SK-N-MC (cell line): ENCODE results near the gene GGT6.

Experiments
- DNase-seq: peaks from one replicate; pipeline ENCODE4 v3.0.0-alpha.2; 2011; ENCODE audit warnings: low read depth, low spot score
- H3K27ac ChIP-seq: fragments of 200-600 bp; sonication (generic); 2 replicates; pipeline ENCODE4 v1.5.1; 2016; ENCODE audit warnings: mixed run types
- H3K36me3 ChIP-seq: fragments of 200-600 bp; sonication (generic); 2 replicates; pipeline ENCODE4 v1.6.1; 2017; ENCODE audit warnings: antibody characterized with exemption, low read length, mixed read lengths; ENCODE audit not compliant: insufficient read depth
- H3K4me3 ChIP-seq: fragments of 200-600 bp; sonication (generic); 2 replicates; pipeline ENCODE4 v1.5.1; 2016
- H3K9ac ChIP-seq: fragments of 200-600 bp; sonication (generic); 2 replicates; pipeline ENCODE4 v1.8.0; 2017; ENCODE audit warnings: mixed run types, mixed read lengths; ENCODE audit not compliant: insufficient read length
- H3K9me3 ChIP-seq: fragments of 200-600 bp; sonication (generic); 2 replicates; pipeline ENCODE4 v1.6.1; 2017; ENCODE audit warnings: low read depth, mild to moderate bottlenecking, antibody characterized with exemption, low read length, moderate library complexity, mixed read lengths
- EZH2 ChIP-seq: fragments of 200-600 bp; sonication (generic); IDR thresholded peaks from one replicate; pipeline ENCODE4 v1.6.1; 2017; ENCODE audit warnings: antibody characterized with exemption
- FOXP2 ChIP-seq: optimal IDR thresholded peaks from 2 replicates; pipeline ENCODE3; 2011; ENCODE audit warnings: mild to moderate bottlenecking, moderate library complexity; ENCODE audit not compliant: insufficient read depth; ENCODE audit errors: extremely low read length, control extremely low read depth
- POLR2AphosphoS5 ChIP-seq: IDR thresholded peaks from 2 replicates; pipeline ENCODE4 v1.6.1; 2012; ENCODE audit warnings: mild to moderate bottlenecking, low read depth, low read length, borderline replicate concordance

GGT6 gene

GRCh38 chr17:4587195-4587594 is 26.8 kb upstream of the GGT6 start:
- H3K27ac ChIP-seq = no peak overlapping the region
- no peak for TF ChIP-seq POLR2AphosphoS5
- TF ChIP-seq FOXP2 = no peak
- TF ChIP-seq EZH2 = no peak
- no peaks in the 10 kb centered on the region for H3K36me3 ChIP-seq
- no peak overlapping the region for H3K4me3 ChIP-seq
- no peak overlapping the region for H3K9ac ChIP-seq
- no peaks in the 10 kb centered on the region for H3K9me3 ChIP-seq
- no peak for DNase-seq

GRCh38 chr17:4586043-4586442 is 25.7 kb upstream of the GGT6 start:
- H3K9me3 ChIP-seq = no peaks in the 10 kb centered on the region
- H3K36me3 ChIP-seq = no peaks in the 10 kb centered on the region
- H3K4me3 ChIP-seq = no peak overlapping the region
- DNase-seq = no peak
- TF ChIP-seq POLR2AphosphoS5 (no peak), FOXP2 (no peak), EZH2 (no peak)
- H3K9ac ChIP-seq = no peak overlapping the region
- H3K27ac ChIP-seq = no peak overlapping the region

GRCh38 chr17:4585638-4585994 is 25.2 kb upstream of the GGT6 start:
- Histone ChIP-seq H3K4me3 (no peak overlapping the region; the same call in 1 of the 2 replicates), H3K27ac (no peak overlapping the region), H3K36me3 (no peaks in the 10 kb centered on the region), H3K9ac (no peak overlapping the region), H3K9me3 (no peaks in the 10 kb centered on the region)
- TF ChIP-seq FOXP2 (no peak), POLR2AphosphoS5 (no peak), EZH2 (no peak)
- DNase-seq = no peak

GRCh38 chr17:4584917-4585637 is 24.7 kb upstream of the GGT6 start:
- peak overlapping the region; percentile 81 for H3K4me3 ChIP-seq
- H3K36me3 ChIP-seq = no peaks in the 10 kb centered on the region
- no peak overlapping the region for H3K9ac ChIP-seq
- H3K9me3 ChIP-seq = no peaks in the 10 kb centered on the region
- no peak overlapping the region for H3K27ac ChIP-seq
- TF ChIP-seq POLR2AphosphoS5 = no peak
- TF ChIP-seq EZH2 = no peak
- TF ChIP-seq FOXP2 = no peak
- no peak for DNase-seq

- DNase-seq = no peak
- H3K36me3 ChIP-seq = no peaks in the 10 kb centered on the region
- H3K9me3 ChIP-seq = no peaks in the 10 kb centered on the region
- H3K27ac ChIP-seq = no peak within 1 kb of the TSS
- TF ChIP-seq POLR2AphosphoS5 (no peak; the same call in 1 of the 2 replicates), FOXP2 (no peak), EZH2 (no peak)
- peak within 1 kb of the TSS; percentile 81 for H3K4me3 ChIP-seq
- peak within 1 kb of the TSS; percentile 64 for H3K9ac ChIP-seq
Measured at GRCh38 chr17:4584101-4584916, 23.9 kb upstream of the GGT6 start, which contains the start of gene SMTNL2. Gene SMTNL2, plus strand, starts transcription at chr17:4584529. Its CDS starts 77 bp downstream, at chr17:4584606.

- peak overlapping the region; percentile 81 for H3K4me3 ChIP-seq
- DNase-seq = no peak
Measured at GRCh38 chr17:4583782-4584100, 23.4 kb upstream of the GGT6 start.

GRCh38 chr17:4583206-4583605 is 22.8 kb upstream of the GGT6 start:
- Histone ChIP-seq H3K9ac (no peak overlapping the region), H3K9me3 (no peaks in the 10 kb centered on the region), H3K27ac (no peak overlapping the region), H3K36me3 (no peaks in the 10 kb centered on the region), H3K4me3 (no peak overlapping the region)
- TF ChIP-seq EZH2 = no peak
- no peak for TF ChIP-seq POLR2AphosphoS5
- no peak for TF ChIP-seq FOXP2
- DNase-seq = no peak

More at GRCh38 chr17:4583782-4584100, 23.4 kb upstream of the GGT6 start:
- TF ChIP-seq EZH2 = no peak
- no peak for TF ChIP-seq POLR2AphosphoS5
- no peak for TF ChIP-seq FOXP2
- Histone ChIP-seq H3K9ac (peak overlapping the region; percentile 64), H3K36me3 (no peaks in the 10 kb centered on the region), H3K9me3 (no peaks in the 10 kb centered on the region), H3K27ac (no peak overlapping the region)

- no peaks in the 10 kb centered on the region for H3K36me3 ChIP-seq
- DNase-seq = no peak
- no peak overlapping the region for H3K9ac ChIP-seq
- no peak overlapping the region for H3K4me3 ChIP-seq
- TF ChIP-seq EZH2 = no peak
- TF ChIP-seq FOXP2 = no peak
- TF ChIP-seq POLR2AphosphoS5 = no peak
- no peak overlapping the region for H3K27ac ChIP-seq
- no peaks in the 10 kb centered on the region for H3K9me3 ChIP-seq
Measured at GRCh38 chr17:4582691-4583090, 22.3 kb upstream of the GGT6 start.
